Fibroblast of lung (primary cell): ENCODE data around the gene GORAB. TPM values are rescaled to one million over a fixed set of nuclear protein-coding genes. Genes with fewer than 3 reads are reported as not detected.

Experiments used
- DNase-seq, 2 donors: peaks; one replicate each; pipeline versions ENCODE4 v3.0.0 to v3.0.0-alpha.2; 2010; ENCODE audit warnings: low read depth in 2 of 2
- H2AFZ ChIP-seq: 2 replicates; pipeline ENCODE4 v1.5.1; 2012; ENCODE audit warnings: low read length, control low read depth, inconsistent platforms
- H3K27ac ChIP-seq: 2 replicates; pipeline ENCODE4 v1.5.1; 2011; ENCODE audit warnings: low read length, control low read depth; ENCODE audit not compliant: insufficient read depth
- H3K27me3 ChIP-seq: 2 replicates; pipeline ENCODE4 v1.5.1; 2011; ENCODE audit warnings: mild to moderate bottlenecking, low read length; ENCODE audit not compliant: control insufficient read depth, insufficient read depth
- H3K36me3 ChIP-seq: 2 replicates; pipeline ENCODE4 v1.5.1; 2011; ENCODE audit warnings: low read length; ENCODE audit not compliant: control insufficient read depth, insufficient read depth
- H3K4me1 ChIP-seq: 2 replicates; pipeline ENCODE4 v1.5.1; 2011; ENCODE audit warnings: low read length; ENCODE audit not compliant: control insufficient read depth, insufficient read depth; ENCODE audit errors: extremely low read depth
- H3K4me2 ChIP-seq: 2 replicates; pipeline ENCODE4 v1.5.1; 2011; ENCODE audit warnings: low read length, control low read depth; ENCODE audit not compliant: insufficient read depth; ENCODE audit errors: extremely low read depth
- H3K4me3 ChIP-seq, 4 experiments: fragments of 200-600 bp in 1 of 4; sonication (generic) in 1 of 4; replicated peaks in 1 of 4; 2 replicates each; pipeline ENCODE4 v1.5.1; 2011 to 2016; ENCODE audit warnings: low read length in 4 of 4, low read depth in 3 of 4, mild to moderate bottlenecking in 3 of 4, control low read depth in 2 of 4, inconsistent platforms in 1 of 4, mixed read lengths in 1 of 4; ENCODE audit not compliant: insufficient read depth in 1 of 4; ENCODE audit errors: control extremely low read depth in 1 of 4
- H3K79me2 ChIP-seq: 2 replicates; pipeline ENCODE4 v1.5.1; 2012; ENCODE audit warnings: mild to moderate bottlenecking, low read length, inconsistent platforms; ENCODE audit not compliant: control insufficient read depth, insufficient read depth
- H3K9ac ChIP-seq: 2 replicates; pipeline ENCODE4 v1.5.1; 2011; ENCODE audit warnings: mild to moderate bottlenecking, low read length, control low read depth; ENCODE audit not compliant: insufficient read depth
- H3K9me3 ChIP-seq: 2 replicates; pipeline ENCODE4 v1.5.1; 2012; ENCODE audit warnings: low read depth, low read length; ENCODE audit not compliant: control insufficient read depth, insufficient read depth
- H4K20me1 ChIP-seq: 2 replicates; pipeline ENCODE4 v1.5.1; 2011; ENCODE audit warnings: low read length; ENCODE audit not compliant: control insufficient read depth, insufficient read depth; ENCODE audit errors: extremely low read depth
- EZH2 ChIP-seq: IDR thresholded peaks from 2 replicates; pipeline ENCODE4 v1.5.1; 2012; ENCODE audit warnings: low read length, control low read depth, mild to moderate bottlenecking; ENCODE audit errors: missing control alignments
- polyA plus RNA-seq, 2 donors: library from polyadenylated mRNA; depleted of rRNA in 1 of 2; stranded (reverse) in 1 of 2; unstranded in 1 of 2; fragments of >200 nt; gene quantifications; 2 replicates each; pipeline ENCODE4 v1.2.1, GENCODE V29; 2011 to 2012; ENCODE audit warnings: missing spikeins in 1 of 2
- total RNA-seq: library from RNA; depleted of rRNA; stranded (reverse); fragments of >200 nt; gene quantifications from 2 replicates; pipeline ENCODE4 v1.2.1, GENCODE V29; 2014
- TF ChIP-seq, protein P1 (sequence below), 2 donors: IDR thresholded peaks in 1 of 2; conservative IDR thresholded peaks in 1 of 2; 1 replicate in 1 of 2; 2 replicates in 1 of 2; pipeline ENCODE4 v1.5.1; 2011 to 2012; ENCODE audit warnings: low read length in 2 of 2, control low read depth in 1 of 2, inconsistent platforms in 1 of 2, low read depth in 1 of 2, mild to moderate bottlenecking in 1 of 2

Gene GORAB
- total and polyA plus RNA-seq, 2 donors (not counting 1 experiment from before 2014, with no cell fraction given): 17.7 to 27.6 TPM

DNA sequence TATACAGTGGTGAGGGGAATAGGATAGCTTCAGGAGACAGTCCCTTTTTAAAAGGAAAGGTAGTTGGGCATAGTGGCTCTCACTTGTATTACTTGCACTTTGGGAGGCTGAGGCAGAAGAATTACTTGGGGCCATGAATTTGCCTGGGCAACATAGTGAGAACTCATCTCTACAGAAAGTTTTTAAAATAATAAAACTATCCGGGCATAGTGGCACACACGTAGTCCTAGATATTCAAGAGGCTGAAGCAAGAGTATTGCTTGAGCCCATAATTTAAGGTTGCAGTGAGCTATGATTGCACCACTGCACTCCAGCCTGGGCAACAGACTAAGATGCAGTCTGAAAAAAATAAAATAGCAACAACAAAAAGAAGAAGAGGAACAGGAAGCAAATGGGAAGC is 27.2 kb downstream of the GORAB start:
- H4K20me1 ChIP-seq: no peaks in the 10 kb centered on the region
- H3K79me2 ChIP-seq: no peaks in the 10 kb centered on the region
- TF ChIP-seq EZH2: no peak
- TF ChIP-seq, protein P1, sequence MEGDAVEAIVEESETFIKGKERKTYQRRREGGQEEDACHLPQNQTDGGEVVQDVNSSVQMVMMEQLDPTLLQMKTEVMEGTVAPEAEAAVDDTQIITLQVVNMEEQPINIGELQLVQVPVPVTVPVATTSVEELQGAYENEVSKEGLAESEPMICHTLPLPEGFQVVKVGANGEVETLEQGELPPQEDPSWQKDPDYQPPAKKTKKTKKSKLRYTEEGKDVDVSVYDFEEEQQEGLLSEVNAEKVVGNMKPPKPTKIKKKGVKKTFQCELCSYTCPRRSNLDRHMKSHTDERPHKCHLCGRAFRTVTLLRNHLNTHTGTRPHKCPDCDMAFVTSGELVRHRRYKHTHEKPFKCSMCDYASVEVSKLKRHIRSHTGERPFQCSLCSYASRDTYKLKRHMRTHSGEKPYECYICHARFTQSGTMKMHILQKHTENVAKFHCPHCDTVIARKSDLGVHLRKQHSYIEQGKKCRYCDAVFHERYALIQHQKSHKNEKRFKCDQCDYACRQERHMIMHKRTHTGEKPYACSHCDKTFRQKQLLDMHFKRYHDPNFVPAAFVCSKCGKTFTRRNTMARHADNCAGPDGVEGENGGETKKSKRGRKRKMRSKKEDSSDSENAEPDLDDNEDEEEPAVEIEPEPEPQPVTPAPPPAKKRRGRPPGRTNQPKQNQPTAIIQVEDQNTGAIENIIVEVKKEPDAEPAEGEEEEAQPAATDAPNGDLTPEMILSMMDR (conservative IDR thresholded peaks at IDR 0.05 in 1 of 2, IDR thresholded peaks at IDR 0.05 in 1 of 2; ENCODE audit: low read depth in 1 of 2, low read length in 2 of 2): no peak
- H3K9ac ChIP-seq: no peak overlapping the region
- H3K27me3 ChIP-seq: no peaks in the 10 kb centered on the region
- no peak overlapping the region for H3K4me2 ChIP-seq
- H3K4me3 ChIP-seq: no peak overlapping the region
- no peaks in the 10 kb centered on the region for H3K36me3 ChIP-seq
- peaks cover 10% of the 10 kb centered on the region for H3K4me1 ChIP-seq
- H3K9me3 ChIP-seq: no peaks in the 10 kb centered on the region
- H3K27ac ChIP-seq: no peak overlapping the region
- no peak overlapping the region for H2AFZ ChIP-seq
- DNase-seq: no peak

DNA sequence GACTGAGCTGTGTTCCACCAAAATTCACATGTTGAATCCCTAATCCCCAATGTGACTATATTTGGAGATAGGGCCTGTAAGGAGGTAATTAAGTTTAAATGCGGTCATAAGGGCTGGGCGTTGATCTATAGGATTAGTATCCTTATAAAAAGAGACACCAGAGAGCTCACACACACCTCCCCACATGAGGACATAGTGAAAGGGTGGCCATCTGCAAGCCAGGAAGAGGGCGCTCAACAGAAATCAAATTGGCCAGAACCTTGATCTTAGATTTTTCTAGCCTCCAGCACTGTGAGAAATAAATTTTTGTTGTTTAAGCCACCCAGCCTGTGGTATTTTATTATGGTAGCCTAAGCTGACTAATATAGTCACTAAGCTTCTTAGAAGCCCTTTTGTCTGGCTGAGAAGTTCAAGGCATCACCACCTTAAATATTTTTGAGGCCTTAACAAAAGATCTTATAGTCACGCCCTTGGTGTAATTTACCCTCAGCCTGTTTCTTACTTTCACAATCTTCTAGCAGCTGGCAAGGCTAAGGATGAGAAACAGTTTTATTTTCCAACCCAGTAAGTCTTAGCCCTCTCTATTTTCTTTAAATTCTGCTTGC is 28.8 kb downstream of the GORAB start:
- peaks cover 10% of the 10 kb centered on the region for H3K4me1 ChIP-seq
- H3K4me2 ChIP-seq: no peak overlapping the region
- H2AFZ ChIP-seq: no peak overlapping the region

GRCh38 chr1:170562646-170563338 is 30.8 kb downstream of the GORAB start:
- Histone ChIP-seq H3K27ac (peak overlapping the region; percentile 83), H3K4me3 (peak overlapping the region in 1 of 4 experiments; percentile 29), H3K27me3 (no peaks in the 10 kb centered on the region), H3K9ac (no peak overlapping the region), H3K4me2 (peak overlapping the region; percentile 21), H3K79me2 (no peaks in the 10 kb centered on the region), H3K4me1 (peaks cover 9% of the 10 kb centered on the region), H3K36me3 (no peaks in the 10 kb centered on the region), H4K20me1 (no peaks in the 10 kb centered on the region), H2AFZ (no peak overlapping the region), H3K9me3 (no peaks in the 10 kb centered on the region)
- no peak for TF ChIP-seq EZH2
- TF ChIP-seq, protein P1 (conservative IDR thresholded peaks at IDR 0.05 in 1 of 2, IDR thresholded peaks at IDR 0.05 in 1 of 2; ENCODE audit: low read depth in 1 of 2, low read length in 2 of 2): no peak
- peak; percentile 90 to 92 for DNase-seq

More for the DNA sequence above, 28.8 kb downstream of the GORAB start:
- no peak for DNase-seq
- Histone ChIP-seq H3K79me2 (no peaks in the 10 kb centered on the region), H3K36me3 (no peaks in the 10 kb centered on the region), H4K20me1 (no peaks in the 10 kb centered on the region), H3K9ac (no peak overlapping the region), H3K9me3 (no peaks in the 10 kb centered on the region), H3K27ac (no peak overlapping the region), H3K27me3 (no peaks in the 10 kb centered on the region), H3K4me3 (no peak overlapping the region)
- TF ChIP-seq, protein P1 (conservative IDR thresholded peaks at IDR 0.05 in 1 of 2, IDR thresholded peaks at IDR 0.05 in 1 of 2; ENCODE audit: low read depth in 1 of 2, low read length in 2 of 2): no peak
- TF ChIP-seq EZH2: no peak
